ENCODE data around the gene LAMB4. TPM values are rescaled to one million over a fixed set of nuclear protein-coding genes. Genes with fewer than 3 reads are reported as not detected.

Gene LAMB4
- total RNA-seq, 1 donor from 2014 or later, result not detected

DNA sequence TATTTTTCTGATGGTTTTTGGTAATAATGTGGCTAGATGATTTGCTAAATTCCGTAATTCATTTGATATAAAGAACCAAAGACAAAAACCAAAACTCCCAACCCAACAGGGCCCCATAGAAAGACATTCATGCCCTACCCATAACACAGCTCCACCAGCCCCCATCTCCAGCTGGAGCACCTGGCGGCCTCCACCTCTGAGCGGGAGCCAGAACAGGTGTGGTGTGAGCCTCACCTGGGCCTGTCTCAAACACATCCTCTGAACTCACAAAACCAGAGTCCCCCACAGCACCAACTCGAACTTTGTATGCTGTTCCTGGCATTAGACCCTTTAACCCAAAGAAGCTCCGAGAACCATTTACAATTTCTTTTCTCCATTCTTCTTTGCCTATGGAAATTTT, 36.5 kb upstream of the LAMB4 start:
- Mint-ChIP-seq H3K4me1 (no peaks in the 10 kb centered on the region), H3K4me3 (no peak overlapping the region), H3K27ac (no peak overlapping the region), H3K27me3 (peaks cover 3% of the 10 kb centered on the region), H3K36me3 (ENCODE audit: low read depth) (no peaks in the 10 kb centered on the region), H3K9me3 (peaks cover 3% of the 10 kb centered on the region)
- no peak for ATAC-seq (ENCODE audit: low read depth)
- intact Hi-C loops (cut with micrococcal nuclease), result no loop called here
- TF ChIP-seq, protein P1, sequence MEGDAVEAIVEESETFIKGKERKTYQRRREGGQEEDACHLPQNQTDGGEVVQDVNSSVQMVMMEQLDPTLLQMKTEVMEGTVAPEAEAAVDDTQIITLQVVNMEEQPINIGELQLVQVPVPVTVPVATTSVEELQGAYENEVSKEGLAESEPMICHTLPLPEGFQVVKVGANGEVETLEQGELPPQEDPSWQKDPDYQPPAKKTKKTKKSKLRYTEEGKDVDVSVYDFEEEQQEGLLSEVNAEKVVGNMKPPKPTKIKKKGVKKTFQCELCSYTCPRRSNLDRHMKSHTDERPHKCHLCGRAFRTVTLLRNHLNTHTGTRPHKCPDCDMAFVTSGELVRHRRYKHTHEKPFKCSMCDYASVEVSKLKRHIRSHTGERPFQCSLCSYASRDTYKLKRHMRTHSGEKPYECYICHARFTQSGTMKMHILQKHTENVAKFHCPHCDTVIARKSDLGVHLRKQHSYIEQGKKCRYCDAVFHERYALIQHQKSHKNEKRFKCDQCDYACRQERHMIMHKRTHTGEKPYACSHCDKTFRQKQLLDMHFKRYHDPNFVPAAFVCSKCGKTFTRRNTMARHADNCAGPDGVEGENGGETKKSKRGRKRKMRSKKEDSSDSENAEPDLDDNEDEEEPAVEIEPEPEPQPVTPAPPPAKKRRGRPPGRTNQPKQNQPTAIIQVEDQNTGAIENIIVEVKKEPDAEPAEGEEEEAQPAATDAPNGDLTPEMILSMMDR (IDR thresholded peaks at IDR 0.05), result no peak
- CTCF ChIA-PET, result no interaction called here
- no peak for DNase-seq
- POLR2A ChIA-PET, result no interaction called here

DNA sequence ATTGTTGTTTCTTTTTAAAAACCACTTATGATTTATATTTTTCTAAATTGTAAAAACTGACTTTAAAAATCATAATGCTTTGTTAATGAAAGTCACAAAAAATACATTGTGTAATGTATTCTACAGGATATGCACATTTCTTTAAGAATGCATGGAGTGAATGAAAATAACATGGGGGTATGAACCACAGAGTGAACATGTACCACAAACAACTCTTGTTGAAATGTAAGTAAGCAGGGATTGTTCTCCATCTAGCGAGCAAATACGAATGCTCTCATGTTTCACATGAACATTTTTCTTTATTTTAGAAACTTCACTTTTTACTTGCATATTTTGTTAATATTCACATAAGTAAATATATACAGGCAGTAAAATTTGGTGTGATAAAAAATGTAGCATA, 35.6 kb upstream of the LAMB4 start:
- POLR2A ChIA-PET, result no interaction called here
- intact Hi-C loops (cut with micrococcal nuclease), result no loop called here
- H3K36me3 Mint-ChIP-seq (ENCODE audit: low read depth), result no peaks in the 10 kb centered on the region
- peaks cover 6% of the 10 kb centered on the region for H3K27me3 Mint-ChIP-seq
- TF ChIP-seq, protein P1 (IDR thresholded peaks at IDR 0.05), result no peak
- DNase-seq, result no peak
- CTCF ChIA-PET, result no interaction called here
- H3K4me3 Mint-ChIP-seq, result no peak overlapping the region
- no peaks in the 10 kb centered on the region for H3K4me1 Mint-ChIP-seq
- H3K27ac Mint-ChIP-seq, result no peak overlapping the region
- H3K9me3 Mint-ChIP-seq, result peaks cover 3% of the 10 kb centered on the region
- no peak for ATAC-seq (ENCODE audit: low read depth)

DNA sequence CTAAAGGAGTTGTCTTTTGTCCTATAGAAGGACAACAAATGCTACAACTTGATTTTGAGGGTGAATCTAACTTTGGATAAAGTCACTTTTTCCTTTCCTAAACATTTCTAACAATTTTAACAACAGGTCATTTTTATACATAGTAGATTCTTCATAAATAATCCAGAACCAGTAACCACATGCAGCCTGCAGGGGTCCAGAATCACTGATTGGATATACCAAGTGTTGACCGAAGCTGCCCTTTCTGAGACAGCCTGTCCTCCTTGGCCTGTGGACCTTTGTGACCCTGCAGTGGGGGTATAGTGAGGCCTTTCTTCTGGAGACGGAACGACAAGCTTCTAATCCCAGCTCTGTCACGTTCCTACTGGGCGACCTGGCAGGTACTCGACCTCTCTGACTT, 34.8 kb upstream of the LAMB4 start:
- intact Hi-C loops (cut with micrococcal nuclease), result no loop called here
- ChIA-PET POLR2A (no interaction called here), CTCF (no interaction called here)
- TF ChIP-seq, protein P1 (IDR thresholded peaks at IDR 0.05), result no peak
- Mint-ChIP-seq H3K4me1 (no peaks in the 10 kb centered on the region), H3K9me3 (peaks cover 3% of the 10 kb centered on the region), H3K4me3 (no peak overlapping the region), H3K27me3 (peaks cover 9% of the 10 kb centered on the region), H3K36me3 (ENCODE audit: low read depth) (no peaks in the 10 kb centered on the region), H3K27ac (no peak overlapping the region)
- DNase-seq, result no peak
- no peak for ATAC-seq (ENCODE audit: low read depth)

DNA sequence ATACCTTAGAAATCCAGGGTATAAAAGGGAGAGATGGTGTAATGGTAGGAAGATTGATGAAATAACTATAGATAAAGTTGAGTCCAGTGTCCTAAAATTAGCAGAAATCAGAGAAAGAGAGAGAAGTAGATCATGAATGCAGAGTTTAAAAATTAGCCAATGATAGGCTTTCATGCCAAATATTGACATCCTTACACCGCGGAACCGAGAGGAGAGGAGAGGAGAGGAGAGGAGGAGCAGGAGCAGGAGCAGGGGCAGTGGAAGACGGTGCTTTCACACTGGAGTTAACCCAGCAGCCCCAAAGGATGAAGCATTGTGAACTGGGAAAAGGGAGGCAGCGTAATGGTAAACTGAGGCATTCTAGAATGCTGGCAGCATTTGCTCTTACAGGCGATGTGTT, 34.2 kb upstream of the LAMB4 start:
- ChIA-PET CTCF (no interaction called here), POLR2A (no interaction called here)
- no peak overlapping the region for H3K27ac Mint-ChIP-seq
- H3K36me3 Mint-ChIP-seq (ENCODE audit: low read depth), result no peaks in the 10 kb centered on the region
- H3K9me3 Mint-ChIP-seq, result peaks cover 3% of the 10 kb centered on the region
- no peak overlapping the region for H3K4me3 Mint-ChIP-seq
- DNase-seq, result no peak
- TF ChIP-seq, protein P1 (IDR thresholded peaks at IDR 0.05), result no peak
- peaks cover 9% of the 10 kb centered on the region for H3K27me3 Mint-ChIP-seq
- ATAC-seq (ENCODE audit: low read depth), result no peak
- H3K4me1 Mint-ChIP-seq, result no peaks in the 10 kb centered on the region
- intact Hi-C loops (cut with micrococcal nuclease), result no loop called here

DNA sequence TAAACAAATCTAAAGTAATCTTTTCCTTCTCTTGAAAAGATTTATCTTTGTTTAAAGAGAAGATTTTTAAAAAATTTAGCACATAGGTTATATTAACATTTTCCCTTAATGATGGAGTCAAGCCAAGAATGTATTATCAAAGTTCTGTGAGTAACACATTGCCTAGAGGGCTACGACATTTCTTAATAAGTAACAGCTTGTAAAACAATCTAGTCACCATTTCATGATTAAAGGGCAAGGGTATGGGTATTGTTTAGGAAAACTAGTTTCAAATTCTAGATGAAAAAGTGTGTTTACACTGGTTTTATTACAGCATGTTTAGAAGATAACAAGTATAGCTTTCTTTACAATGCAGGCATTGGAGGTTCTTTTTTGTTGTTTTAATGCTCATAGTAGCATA, 28.6 kb upstream of the LAMB4 start:
- CTCF ChIA-PET, result no interaction called here
- peaks cover 3% of the 10 kb centered on the region for H3K9me3 Mint-ChIP-seq
- peaks cover 3% of the 10 kb centered on the region for H3K4me1 Mint-ChIP-seq
- POLR2A ChIA-PET, result no interaction called here
- peaks cover 12% of the 10 kb centered on the region for H3K27me3 Mint-ChIP-seq
- DNase-seq (no peak), ATAC-seq (ENCODE audit: low read depth) (no peak)
- intact Hi-C loops (cut with micrococcal nuclease), result no loop called here
- no peak overlapping the region for H3K4me3 Mint-ChIP-seq
- no peaks in the 10 kb centered on the region for H3K36me3 Mint-ChIP-seq (ENCODE audit: low read depth)
- TF ChIP-seq, protein P1 (IDR thresholded peaks at IDR 0.05), result no peak
- H3K27ac Mint-ChIP-seq, result no peak overlapping the region

All from activated B cell treated with CpG ODN at 0.5 μM for 24 hours (primary cell).